ENCODE measurements around the gene RIPPLY3. TPM values are rescaled to one million over a fixed set of nuclear protein-coding genes. Genes with fewer than 3 reads are reported as not detected.
A peak's percentile ranks its signal among the peaks of the same experiment; 100 is the strongest.

RIPPLY3 gene
- total and polyA plus RNA-seq, 7 experiments from 2014 or later, result not detected

DNA sequence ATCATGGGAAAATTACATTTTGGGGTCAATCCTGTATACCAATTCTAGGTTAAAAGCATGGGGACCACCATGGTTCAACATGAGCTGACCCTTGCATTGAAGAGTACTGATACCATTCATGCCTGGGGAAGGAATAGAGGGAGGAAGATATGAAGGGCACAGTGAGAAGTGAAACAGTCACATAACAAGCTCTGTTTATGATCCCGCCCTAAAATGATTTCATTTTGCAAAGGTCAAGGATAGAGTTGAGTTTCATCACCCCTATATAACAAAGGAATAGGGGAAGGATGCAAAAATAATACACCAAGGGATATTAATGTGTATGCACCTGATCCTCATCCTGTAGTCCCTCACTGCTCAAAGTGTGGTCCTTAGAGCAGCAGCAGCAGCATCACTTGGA lies 37.5 kb upstream of the RIPPLY3 start:
- peaks cover 0 to 6% of the 10 kb centered on the region in 2 donors for H3K4me1 ChIP-seq (ENCODE audit: control insufficient read depth in 2 of 2, insufficient read depth in 2 of 2, low read length in 2 of 2)
- ChIA-PET CTCF (interaction anchor here (4.5 kb wide), 1 partner anchor 22 kb away, joined by 25 read pairs; no protein-coding TSS in a partner anchor), POLR2A (no interaction called here)
- Mint-ChIP-seq H3K27ac (no peak overlapping the region), H3K27me3 (peaks cover 0 to 3% (median 0%) of the 10 kb centered on the region in 5 donors), H3K4me3 (no peak overlapping the region), H3K4me1 (peaks cover 8 to 25% (median 12%) of the 10 kb centered on the region in 7 donors), H3K36me3 (peaks cover 0 to 2% (median 0%) of the 10 kb centered on the region in 5 donors), H3K9me3 (no peaks in the 10 kb centered on the region)
- DNase-seq, result no peak
- no peaks in the 10 kb centered on the region for H3K27me3 ChIP-seq (ENCODE audit: control insufficient read depth in 2 of 2, insufficient read depth in 2 of 2, low read length in 2 of 2)
- H3K4me3 ChIP-seq (ENCODE audit: low read length), result no peak overlapping the region
- ATAC-seq, result no peak
- H3K36me3 ChIP-seq (ENCODE audit: control insufficient read depth in 2 of 3, insufficient read depth in 3 of 3, low read length in 3 of 3), result no peaks in the 10 kb centered on the region
- H3K27ac ChIP-seq (ENCODE audit: low read depth, low read length), result no peak overlapping the region
- H3K9me3 ChIP-seq (ENCODE audit: control insufficient read depth in 2 of 3, low read length in 3 of 3), result no peaks in the 10 kb centered on the region
- intact Hi-C loops (cut with micrococcal nuclease), result loop anchor here (5.0 to 10.0 kb wide), 3 partner anchors 38 to 396 kb away; partner anchors contain the start of genes VPS26C (in 2 of the 2), DYRK1A (in 1 of the 2) and RIPPLY3 (in 1 of the 2)

DNA sequence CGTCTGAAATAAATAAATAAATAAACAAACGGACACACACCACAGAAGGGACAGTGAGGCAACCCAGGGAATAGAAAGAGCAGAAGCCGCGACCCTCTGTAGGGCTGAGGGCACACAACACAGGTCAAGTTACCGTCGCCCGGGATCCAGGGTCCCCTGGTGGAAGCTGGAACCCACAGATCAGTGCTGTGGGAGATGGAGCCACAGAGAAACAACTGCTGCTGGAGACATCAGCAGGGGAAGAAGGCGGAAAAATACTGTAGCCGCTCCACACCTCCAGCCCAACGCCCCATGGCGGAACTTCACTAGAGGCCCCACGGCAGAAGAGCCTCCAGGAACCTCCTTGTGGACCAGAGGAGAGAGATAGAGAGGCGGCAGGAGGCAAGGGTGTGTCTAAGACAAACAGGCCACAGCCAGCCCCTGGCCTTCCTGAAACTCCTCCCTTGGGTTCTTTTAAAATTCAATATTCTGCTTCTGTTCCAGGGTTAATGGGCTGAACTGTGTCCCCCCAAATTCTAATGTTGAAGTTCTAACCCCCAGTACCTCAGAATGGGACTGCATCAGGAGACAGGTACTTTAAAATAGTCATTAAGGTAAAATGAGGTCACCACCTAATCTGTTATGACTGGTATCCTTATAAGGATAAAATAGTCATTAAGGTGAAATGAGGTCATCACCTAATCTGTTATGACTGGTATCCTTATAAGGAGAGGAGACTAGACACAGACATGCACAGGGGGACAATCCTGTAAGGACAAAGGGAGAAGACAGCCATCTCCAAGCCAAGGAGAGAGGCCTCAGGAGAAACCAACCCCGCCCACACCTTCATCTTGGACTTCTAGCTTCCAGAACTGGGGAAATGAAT lies 32.3 kb upstream of the RIPPLY3 start:
- H3K9me3 Mint-ChIP-seq, result no peaks in the 10 kb centered on the region
- peaks cover 0 to 14% (median 7%) of the 10 kb centered on the region in 7 donors for H3K4me1 Mint-ChIP-seq
- H3K36me3 Mint-ChIP-seq, result peaks cover 0 to 2% (median 0%) of the 10 kb centered on the region in 5 donors
- peak overlapping the region in 1 of 9 donors; percentile 25 for H3K27ac Mint-ChIP-seq
- ChIA-PET POLR2A (no interaction called here), CTCF (no interaction called here)
- Histone ChIP-seq H3K4me3 (ENCODE audit: low read length) (no peak overlapping the region), H3K27ac (ENCODE audit: low read depth, low read length) (no peak overlapping the region), H3K9me3 (ENCODE audit: control insufficient read depth in 2 of 3, low read length in 3 of 3) (no peaks in the 10 kb centered on the region), H3K4me1 (ENCODE audit: control insufficient read depth in 2 of 2, insufficient read depth in 2 of 2, low read length in 2 of 2) (no peaks in the 10 kb centered on the region), H3K27me3 (ENCODE audit: control insufficient read depth in 2 of 2, insufficient read depth in 2 of 2, low read length in 2 of 2) (no peaks in the 10 kb centered on the region), H3K36me3 (ENCODE audit: control insufficient read depth in 2 of 3, insufficient read depth in 3 of 3, low read length in 3 of 3) (no peaks in the 10 kb centered on the region)
- DNase-seq, result no peak
- no peak overlapping the region for H3K4me3 Mint-ChIP-seq
- ATAC-seq, result no peak
- peaks cover 0 to 3% (median 0%) of the 10 kb centered on the region in 5 donors for H3K27me3 Mint-ChIP-seq
- intact Hi-C loops (cut with micrococcal nuclease), result no loop called here

DNA sequence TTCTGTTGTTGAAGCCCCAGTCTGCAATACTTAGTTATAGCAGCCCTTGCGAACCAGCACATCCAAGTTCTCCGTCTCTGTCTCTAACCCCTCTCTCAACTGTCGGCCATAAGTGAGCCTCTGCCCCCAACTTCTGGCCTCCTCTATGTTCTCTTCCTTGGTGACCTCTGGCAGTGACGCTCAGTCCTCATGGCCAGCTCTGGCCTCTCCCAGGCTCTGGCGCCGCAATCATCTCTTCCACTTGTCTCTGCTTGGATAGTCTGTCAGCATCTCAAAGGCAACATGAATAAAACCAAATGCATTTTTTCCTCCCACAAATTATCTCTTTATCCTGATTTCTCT lies 31.7 kb upstream of the RIPPLY3 start:
- peaks cover 0 to 14% (median 7%) of the 10 kb centered on the region in 7 donors for H3K4me1 Mint-ChIP-seq
- no peaks in the 10 kb centered on the region for H3K4me1 ChIP-seq (ENCODE audit: control insufficient read depth in 2 of 2, insufficient read depth in 2 of 2, low read length in 2 of 2)
- no peak overlapping the region for H3K4me3 ChIP-seq (ENCODE audit: low read length)
- ChIA-PET CTCF (no interaction called here), POLR2A (no interaction called here)
- H3K27ac ChIP-seq (ENCODE audit: low read depth, low read length), result no peak overlapping the region
- peaks cover 0 to 2% (median 0%) of the 10 kb centered on the region in 5 donors for H3K36me3 Mint-ChIP-seq
- no peak overlapping the region for H3K27ac Mint-ChIP-seq
- H3K27me3 Mint-ChIP-seq, result peaks cover 0 to 3% (median 0%) of the 10 kb centered on the region in 5 donors
- no peaks in the 10 kb centered on the region for H3K9me3 Mint-ChIP-seq
- no peaks in the 10 kb centered on the region for H3K27me3 ChIP-seq (ENCODE audit: control insufficient read depth in 2 of 2, insufficient read depth in 2 of 2, low read length in 2 of 2)
- H3K4me3 Mint-ChIP-seq, result no peak overlapping the region
- intact Hi-C loops (cut with micrococcal nuclease), result no loop called here
- DNase-seq, result no peak
- no peaks in the 10 kb centered on the region for H3K9me3 ChIP-seq (ENCODE audit: control insufficient read depth in 2 of 3, low read length in 3 of 3)
- no peaks in the 10 kb centered on the region for H3K36me3 ChIP-seq (ENCODE audit: control insufficient read depth in 2 of 3, insufficient read depth in 3 of 3, low read length in 3 of 3)
- ATAC-seq, result no peak

DNA sequence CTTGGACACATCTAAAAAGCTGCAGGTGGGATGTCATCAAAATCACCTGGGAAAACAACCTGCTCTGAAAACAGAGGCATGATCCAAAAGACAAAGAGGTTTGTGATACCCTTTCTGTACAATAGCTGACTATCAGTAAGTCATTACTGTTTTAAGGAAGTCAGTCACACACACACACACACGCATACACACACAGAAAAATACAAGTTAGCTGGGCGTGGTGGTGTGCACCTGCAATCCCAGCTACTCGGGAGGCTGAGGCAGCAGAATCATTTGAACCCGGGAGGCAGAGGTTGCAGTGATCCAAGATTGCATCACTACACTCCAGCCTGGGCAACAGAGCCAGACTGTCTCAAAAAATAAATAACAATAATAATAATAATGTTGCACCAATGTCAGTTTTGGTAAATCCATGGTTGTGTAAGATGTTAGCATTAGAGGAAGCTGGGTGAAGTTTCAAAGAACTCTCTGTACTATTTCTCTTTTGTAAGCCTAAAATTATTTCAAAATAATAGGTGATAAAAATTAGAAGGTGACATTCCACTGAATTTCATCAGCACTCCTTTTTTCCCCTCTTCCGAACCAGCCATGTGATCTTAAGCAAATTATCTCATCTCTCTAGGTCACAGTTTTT lies 30.2 kb upstream of the RIPPLY3 start:
- H3K4me1 Mint-ChIP-seq, result peaks cover 10 to 21% (median 14%) of the 10 kb centered on the region in 7 donors
- Histone ChIP-seq H3K9me3 (ENCODE audit: control insufficient read depth in 2 of 3, low read length in 3 of 3) (no peaks in the 10 kb centered on the region), H3K27ac (ENCODE audit: low read depth, low read length) (no peak overlapping the region), H3K4me1 (ENCODE audit: control insufficient read depth in 2 of 2, insufficient read depth in 2 of 2, low read length in 2 of 2) (peaks cover 0 to 9% of the 10 kb centered on the region in 2 donors), H3K27me3 (ENCODE audit: control insufficient read depth in 2 of 2, insufficient read depth in 2 of 2, low read length in 2 of 2) (no peaks in the 10 kb centered on the region), H3K36me3 (ENCODE audit: control insufficient read depth in 2 of 3, insufficient read depth in 3 of 3, low read length in 3 of 3) (no peaks in the 10 kb centered on the region), H3K4me3 (ENCODE audit: low read length) (no peak overlapping the region)
- intact Hi-C loops (cut with micrococcal nuclease), result no loop called here
- no peak for DNase-seq
- H3K4me3 Mint-ChIP-seq, result peak overlapping the region in 1 of 10 donors; percentile 9
- no peak overlapping the region for H3K27ac Mint-ChIP-seq
- H3K27me3 Mint-ChIP-seq, result peaks cover 0 to 10% (median 0%) of the 10 kb centered on the region in 5 donors
- no peaks in the 10 kb centered on the region for H3K9me3 Mint-ChIP-seq
- no peak for ATAC-seq
- POLR2A ChIA-PET, result no interaction called here
- CTCF ChIA-PET, result interaction anchor here (0.6 to 1.9 kb wide), 4 partner anchors 9 to 310 kb away, joined by 3 to 8 read pairs (median 3); partner anchors contain the start of gene HLCS
- peaks cover 0 to 2% (median 0%) of the 10 kb centered on the region in 5 donors for H3K36me3 Mint-ChIP-seq

DNA sequence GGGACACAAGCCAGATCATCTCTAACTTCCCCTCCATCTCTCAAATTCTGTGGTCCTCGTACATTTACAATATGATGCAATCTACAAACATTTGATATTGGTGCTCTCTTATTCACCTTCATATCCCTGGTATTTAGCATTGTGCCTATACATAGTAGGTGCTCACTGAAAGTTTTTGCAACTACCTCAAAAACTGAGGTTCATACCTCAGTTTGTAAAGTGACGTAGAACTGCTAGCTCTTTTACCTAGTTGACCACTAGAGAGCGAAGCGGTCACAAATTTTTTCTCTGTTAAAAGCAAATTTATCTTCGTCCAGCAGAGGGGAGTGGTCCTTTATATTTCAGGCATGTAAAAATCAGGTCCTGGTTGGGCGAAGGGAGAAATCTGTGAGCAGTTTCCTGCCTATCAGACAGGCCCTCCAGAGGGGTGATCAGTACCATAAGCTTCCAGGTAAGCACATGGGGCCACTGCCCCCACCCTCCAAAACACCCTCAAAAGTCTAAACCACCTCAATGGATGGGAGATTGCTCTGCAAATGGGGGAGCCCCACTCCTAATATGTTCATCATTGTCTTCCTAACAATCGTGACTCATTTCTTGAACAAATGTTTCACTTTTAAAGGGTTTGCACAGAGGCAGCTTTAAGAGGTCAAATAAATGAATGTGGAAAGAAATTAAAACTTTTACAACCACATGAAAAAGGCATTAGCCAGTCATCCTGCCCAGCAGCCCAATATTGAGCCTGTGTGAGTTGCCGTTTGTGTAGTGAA lies 29.4 kb upstream of the RIPPLY3 start:
- peak; percentile 69 for ATAC-seq
- Mint-ChIP-seq H3K9me3 (no peaks in the 10 kb centered on the region), H3K27ac (peak overlapping the region in 1 of 9 donors; percentile 22), H3K4me1 (peaks cover 11 to 23% (median 14%) of the 10 kb centered on the region in 7 donors), H3K27me3 (peaks cover 0 to 15% (median 0%) of the 10 kb centered on the region in 5 donors), H3K36me3 (peaks cover 0 to 4% (median 0%) of the 10 kb centered on the region in 5 donors), H3K4me3 (peak overlapping the region in 1 of 10 donors; percentile 11)
- ChIA-PET POLR2A (no interaction called here), CTCF (interaction anchor here (0.6 to 1.9 kb wide), 4 partner anchors 10 to 310 kb away, joined by 3 to 8 read pairs (median 3); partner anchors contain the start of gene HLCS)
- intact Hi-C loops (cut with micrococcal nuclease), result loop anchor here (1.0 kb wide), 3 partner anchors 12 to 33 kb away; no protein-coding TSS in a partner anchor
- Histone ChIP-seq H3K27ac (ENCODE audit: low read depth, low read length) (no peak overlapping the region), H3K36me3 (ENCODE audit: control insufficient read depth in 2 of 3, insufficient read depth in 3 of 3, low read length in 3 of 3) (no peaks in the 10 kb centered on the region), H3K9me3 (ENCODE audit: control insufficient read depth in 2 of 3, low read length in 3 of 3) (no peaks in the 10 kb centered on the region), H3K4me3 (ENCODE audit: low read length) (no peak overlapping the region), H3K4me1 (ENCODE audit: control insufficient read depth in 2 of 2, insufficient read depth in 2 of 2, low read length in 2 of 2) (peaks cover 0 to 9% of the 10 kb centered on the region in 2 donors), H3K27me3 (ENCODE audit: control insufficient read depth in 2 of 2, insufficient read depth in 2 of 2, low read length in 2 of 2) (no peaks in the 10 kb centered on the region)
- DNase-seq, result peak in 4 of 9 donors; percentile 18 to 34 (median 31)
